Natural killer cell (primary cell): ENCODE measurements around the gene HSH2D. TPM values are rescaled to one million over a fixed set of nuclear protein-coding genes. Genes with fewer than 3 reads are reported as not detected.
A peak's percentile ranks its signal among the peaks of the same experiment; 100 is the strongest.
"Not testable (repeated sequence)": the region's sequence is repeated elsewhere in the genome, so short reads cannot be mapped to it uniquely, and the experiment has no call there.

Experiments used
- ATAC-seq, 3 donors: fragments of 150-1000 bp in 2 of 3; fragments of 200-7000 bp in 1 of 3; cut with Tn5 transposase; 1 replicate in 1 of 3; 2 replicates in 2 of 3; pipeline ENCODE4 v1.10.0; 2021; ENCODE audit warnings: mild to moderate bottlenecking in 2 of 3, moderate library complexity in 2 of 3
- DNase-seq, 2 donors: peaks; one replicate each; pipeline versions ENCODE4 v3.0.0 to v3.0.0-alpha.2; 2013 to 2021; ENCODE audit warnings: mixed read lengths in 1 of 2
- H3K27ac ChIP-seq: one replicate; pipeline ENCODE4 v1.5.1; 2013; ENCODE audit warnings: mild to moderate bottlenecking, low read length
- H3K27me3 ChIP-seq: one replicate; pipeline ENCODE4 v1.6.1; 2013; ENCODE audit warnings: low read length; ENCODE audit not compliant: control insufficient read depth, insufficient read depth
- H3K36me3 ChIP-seq: one replicate; pipeline ENCODE4 v1.6.1; 2013; ENCODE audit warnings: low read length; ENCODE audit not compliant: control insufficient read depth, insufficient read depth
- H3K4me1 ChIP-seq: one replicate; pipeline ENCODE4 v1.6.1; 2013; ENCODE audit warnings: low read length; ENCODE audit not compliant: control insufficient read depth, insufficient read depth
- H3K4me3 ChIP-seq: one replicate; pipeline ENCODE4 v1.5.1; 2013; ENCODE audit warnings: low read length
- H3K9me3 ChIP-seq: one replicate; pipeline ENCODE4 v1.6.1; 2013; ENCODE audit warnings: low read length; ENCODE audit not compliant: control insufficient read depth, insufficient read depth
- H3K27ac Mint-ChIP-seq, 2 donors: one replicate each; pipeline ENCODE4 v1.8.0; 2022; ENCODE audit warnings: mild to moderate bottlenecking in 2 of 2, mixed read lengths in 2 of 2, moderate library complexity in 1 of 2
- H3K27me3 Mint-ChIP-seq, 2 donors: one replicate each; pipeline ENCODE4 v1.8.0; 2022; ENCODE audit warnings: low read depth in 2 of 2, mixed read lengths in 2 of 2
- H3K36me3 Mint-ChIP-seq: one replicate; pipeline ENCODE4 v1.8.0; 2022; ENCODE audit warnings: mixed read lengths
- H3K4me1 Mint-ChIP-seq, 2 donors: one replicate each; pipeline ENCODE4 v1.8.0; 2022; ENCODE audit warnings: mixed read lengths in 2 of 2
- H3K4me3 Mint-ChIP-seq: one replicate; pipeline ENCODE4 v1.8.0; 2022; ENCODE audit warnings: mild to moderate bottlenecking, moderate library complexity, mixed read lengths
- H3K9me3 Mint-ChIP-seq, 2 donors: one replicate each; pipeline ENCODE4 v1.8.0; 2022; ENCODE audit warnings: mixed read lengths in 2 of 2
- WGBS: methylation state at CpG from one replicate; pipeline ENCODE4 v1.1.7; 2013; ENCODE audit warnings: missing lambda C conversion rate; ENCODE audit not compliant: insufficient coverage; 5-methylcytosine and 5-hydroxymethylcytosine counted together
- intact Hi-C: fragments of 100-400 bp; cut with micrococcal nuclease; formaldehyde crosslinking; loops from one replicate; pipeline ENCODE4 v1.14.2; 2022
- total RNA-seq, 4 donors: library from RNA; stranded (reverse); fragments of 120-200 nt in 1 of 4; gene quantifications; one replicate each; pipeline versions ENCODE4 v1.2.3 to v1.2.4, GENCODE V29; 2013 to 2022
- TF ChIP-seq, protein P1 (sequence below): fragments of 200-600 bp; IDR thresholded peaks from one replicate; pipeline ENCODE4 v1.8.0; 2022; ENCODE audit warnings: antibody characterized with exemption

The HSH2D gene
- total RNA-seq, 3 donors from 2014 or later (not counting 1 experiment from before 2014, with no cell fraction given) = 203 to 319 (median 278) TPM

DNA sequence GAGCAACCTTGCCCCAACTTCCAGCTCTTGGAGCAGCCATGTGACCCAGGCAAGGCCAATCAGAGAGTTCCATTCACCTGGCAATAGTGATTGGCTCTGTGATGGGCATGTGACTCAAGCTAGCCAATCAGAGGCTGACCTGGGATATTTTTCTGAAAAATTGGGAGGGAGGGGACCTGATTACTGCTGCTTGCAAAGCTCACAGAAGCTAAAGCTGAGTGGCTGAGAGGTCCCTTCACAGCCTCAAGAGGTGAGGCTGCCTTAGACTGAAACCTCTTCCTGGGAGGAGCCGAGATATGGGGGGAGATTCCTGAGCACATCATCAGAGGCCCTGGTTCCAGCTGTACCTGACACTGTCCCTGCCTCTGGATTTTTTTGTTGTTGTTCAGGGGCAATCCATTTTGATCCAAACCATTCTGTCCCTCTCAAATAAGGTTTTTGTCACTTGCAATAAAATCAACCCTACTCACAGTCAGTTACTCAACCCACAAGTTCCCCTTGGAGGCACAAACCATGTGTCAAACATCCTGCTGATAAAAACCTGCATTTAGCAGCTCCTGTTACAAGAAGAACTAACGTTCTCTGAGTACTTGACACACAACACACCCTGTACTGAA, 25.1 kb downstream of the HSH2D start:
- H3K9me3 ChIP-seq = peaks cover 10% of the 10 kb centered on the region
- Mint-ChIP-seq H3K4me1 (peaks cover 39 to 44% of the 10 kb centered on the region in 2 donors), H3K4me3 (peak overlapping the region; percentile 52), H3K9me3 (no peaks in the 10 kb centered on the region), H3K27ac (peak overlapping the region; percentile 89 to 94), H3K27me3 (no peaks in the 10 kb centered on the region), H3K36me3 (no peaks in the 10 kb centered on the region)
- DNase-seq (peak in 1 of 2 donors; percentile 39), ATAC-seq (peak; percentile 78 to 84 (median 83))
- intact Hi-C loops = no loop called here
- peak overlapping the region; percentile 85 for H3K27ac ChIP-seq
- WGBS = 10% methylated on average over 2 of the region's 2 CpGs
- H3K27me3 ChIP-seq = no peaks in the 10 kb centered on the region
- H3K4me3 ChIP-seq = no peak overlapping the region
- H3K4me1 ChIP-seq = peaks cover 38% of the 10 kb centered on the region
- no peaks in the 10 kb centered on the region for H3K36me3 ChIP-seq
- TF ChIP-seq, protein P1, sequence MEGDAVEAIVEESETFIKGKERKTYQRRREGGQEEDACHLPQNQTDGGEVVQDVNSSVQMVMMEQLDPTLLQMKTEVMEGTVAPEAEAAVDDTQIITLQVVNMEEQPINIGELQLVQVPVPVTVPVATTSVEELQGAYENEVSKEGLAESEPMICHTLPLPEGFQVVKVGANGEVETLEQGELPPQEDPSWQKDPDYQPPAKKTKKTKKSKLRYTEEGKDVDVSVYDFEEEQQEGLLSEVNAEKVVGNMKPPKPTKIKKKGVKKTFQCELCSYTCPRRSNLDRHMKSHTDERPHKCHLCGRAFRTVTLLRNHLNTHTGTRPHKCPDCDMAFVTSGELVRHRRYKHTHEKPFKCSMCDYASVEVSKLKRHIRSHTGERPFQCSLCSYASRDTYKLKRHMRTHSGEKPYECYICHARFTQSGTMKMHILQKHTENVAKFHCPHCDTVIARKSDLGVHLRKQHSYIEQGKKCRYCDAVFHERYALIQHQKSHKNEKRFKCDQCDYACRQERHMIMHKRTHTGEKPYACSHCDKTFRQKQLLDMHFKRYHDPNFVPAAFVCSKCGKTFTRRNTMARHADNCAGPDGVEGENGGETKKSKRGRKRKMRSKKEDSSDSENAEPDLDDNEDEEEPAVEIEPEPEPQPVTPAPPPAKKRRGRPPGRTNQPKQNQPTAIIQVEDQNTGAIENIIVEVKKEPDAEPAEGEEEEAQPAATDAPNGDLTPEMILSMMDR = no peak

DNA sequence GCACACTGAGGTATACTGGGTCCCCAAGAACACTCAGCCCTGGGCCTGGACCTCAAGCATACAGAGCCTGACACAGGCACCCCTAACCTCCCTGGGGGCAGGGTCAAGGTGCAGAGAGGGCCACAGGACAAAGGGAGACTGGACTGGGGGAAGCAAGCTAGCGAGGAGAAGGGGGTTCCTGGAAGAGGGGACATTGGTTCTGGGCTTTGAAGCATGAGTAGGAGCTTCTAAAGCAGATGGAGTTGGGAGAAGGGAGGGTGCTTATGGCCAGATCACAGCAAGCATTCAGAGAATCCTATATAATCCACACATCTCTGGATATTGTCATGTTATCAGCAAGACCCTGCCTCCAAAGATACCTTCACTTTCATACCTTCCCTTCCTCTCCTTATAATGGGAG, 26.6 kb downstream of the HSH2D start:
- TF ChIP-seq, protein P1 = no peak
- 91% methylated on average over 1 of the region's 1 CpG for WGBS
- Mint-ChIP-seq H3K27me3 (no peaks in the 10 kb centered on the region), H3K4me1 (peaks cover 41 to 46% of the 10 kb centered on the region in 2 donors), H3K4me3 (no peak overlapping the region), H3K9me3 (no peaks in the 10 kb centered on the region), H3K36me3 (no peaks in the 10 kb centered on the region), H3K27ac (peak overlapping the region; percentile 89 to 94)
- Histone ChIP-seq H3K4me3 (no peak overlapping the region), H3K9me3 (peaks cover 10% of the 10 kb centered on the region), H3K4me1 (peaks cover 40% of the 10 kb centered on the region), H3K27me3 (no peaks in the 10 kb centered on the region), H3K27ac (no peak overlapping the region), H3K36me3 (no peaks in the 10 kb centered on the region)
- no peak for ATAC-seq
- no peak for DNase-seq
- intact Hi-C loops = no loop called here

DNA sequence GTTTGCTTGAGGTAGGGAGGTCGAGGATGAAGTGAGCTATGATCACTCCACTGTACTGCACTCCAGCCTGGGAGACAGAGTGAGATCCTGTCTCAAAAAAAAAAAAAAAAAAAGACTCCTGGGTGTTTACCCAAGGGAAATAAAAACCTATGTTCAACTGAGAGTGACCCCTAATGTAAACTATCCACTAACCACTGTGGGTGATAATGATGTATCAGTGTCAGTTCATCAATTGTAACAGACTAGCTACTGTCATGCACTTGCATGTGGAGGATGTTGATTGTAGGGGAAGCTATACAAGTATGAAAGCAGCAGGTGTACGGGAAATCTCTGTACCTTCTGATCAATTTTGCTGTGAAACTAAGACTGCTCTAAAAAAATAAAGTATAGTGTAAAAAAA, 32.5 kb downstream of the HSH2D start:
- Histone ChIP-seq H3K36me3 (no peaks in the 10 kb centered on the region), H3K27ac (no peak overlapping the region), H3K4me3 (no peak overlapping the region), H3K27me3 (no peaks in the 10 kb centered on the region), H3K4me1 (peaks cover 14% of the 10 kb centered on the region), H3K9me3 (peaks cover 6% of the 10 kb centered on the region)
- ATAC-seq = no peak
- Mint-ChIP-seq H3K27ac (no peak overlapping the region), H3K9me3 (no peaks in the 10 kb centered on the region), H3K4me1 (peaks cover 14 to 22% of the 10 kb centered on the region in 2 donors), H3K27me3 (no peaks in the 10 kb centered on the region), H3K36me3 (no peaks in the 10 kb centered on the region), H3K4me3 (no peak overlapping the region)
- DNase-seq = no peak
- WGBS = no CpG with 5 or more reads among the region's 2 CpGs
- TF ChIP-seq, protein P1 = no peak
- intact Hi-C loops = no loop called here

DNA sequence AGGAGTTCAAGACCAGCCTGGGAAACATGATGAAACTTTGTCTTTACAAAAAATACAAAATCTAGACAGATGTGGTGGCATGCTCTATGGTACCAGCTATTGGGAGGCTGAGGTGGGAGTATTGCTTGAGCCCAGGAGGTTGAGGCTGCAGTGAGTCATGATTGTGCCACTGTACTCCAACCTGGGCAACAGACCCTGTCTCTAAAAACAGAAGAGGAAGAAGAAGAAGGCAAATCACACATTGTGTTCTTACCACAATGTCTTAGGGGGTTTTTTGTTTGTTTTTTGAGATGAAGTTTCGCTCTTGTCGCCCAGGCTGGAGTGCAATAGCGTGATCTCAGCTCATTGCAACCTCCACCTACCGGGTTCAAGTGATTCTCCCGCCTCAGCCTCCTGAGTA, 35.4 kb downstream of the HSH2D start:
- intact Hi-C loops, H3K36me3 Mint-ChIP-seq, H3K36me3 ChIP-seq, H3K27me3 Mint-ChIP-seq, H3K4me3 ChIP-seq, DNase-seq, H3K27ac Mint-ChIP-seq, ATAC-seq, H3K4me1 Mint-ChIP-seq, H3K9me3 ChIP-seq, H3K4me3 Mint-ChIP-seq, H3K9me3 Mint-ChIP-seq, H3K27ac ChIP-seq, H3K27me3 ChIP-seq: not testable (repeated sequence)
- peaks cover 19% of the 10 kb centered on the region for H3K4me1 ChIP-seq
- 89% methylated on average over 5 of the region's 5 CpGs for WGBS
